Measurements from ENCODE around the gene MSLN. TPM values are rescaled to one million over a fixed set of nuclear protein-coding genes. Genes with fewer than 3 reads are reported as not detected.

Gene MSLN
- total RNA-seq, 4 donors from 2014 or later: 0.31 to 7.3 (median 0.49) TPM; not detected in 1

GRCh38 chr16:768428-768827, 7.9 kb downstream of the MSLN start:
- WGBS: 33% methylated on average over 4 of the region's 21 CpGs
- Histone ChIP-seq H3K4me3 (no peak overlapping the region), H3K27ac (no peak overlapping the region), H3K27me3 (peaks cover 52% of the 10 kb centered on the region), H3K4me1 (peaks cover 6% of the 10 kb centered on the region), H3K36me3 (no peaks in the 10 kb centered on the region), H3K9me3 (no peaks in the 10 kb centered on the region)
- DNase-seq (ENCODE audit: low spot score in 2 of 2): no peak
- TF ChIP-seq POLR2A (IDR thresholded peaks at IDR 0.05) (no peak), CTCF (IDR thresholded peaks at IDR 0.05) (no peak), EP300 (IDR thresholded peaks at IDR 0.05) (no peak)

- WGBS: 74% methylated on average over 3 of the region's 20 CpGs
Measured at GRCh38 chr16:769184-769784, 8.8 kb downstream of the MSLN start.

GRCh38 chr16:769934-770333, 9.4 kb downstream of the MSLN start:
- no peak for DNase-seq (ENCODE audit: low spot score in 2 of 2)
- TF ChIP-seq POLR2AphosphoS5 (IDR thresholded peaks at IDR 0.05): no peak
- no peak for TF ChIP-seq CTCF (IDR thresholded peaks at IDR 0.05)
- no peak for TF ChIP-seq EP300 (IDR thresholded peaks at IDR 0.05)
- TF ChIP-seq POLR2A (IDR thresholded peaks at IDR 0.05): no peak
- Histone ChIP-seq H3K27me3 (peaks cover 46% of the 10 kb centered on the region), H3K36me3 (no peaks in the 10 kb centered on the region), H3K27ac (no peak overlapping the region), H3K9me3 (no peaks in the 10 kb centered on the region), H3K4me3 (no peak overlapping the region), H3K4me1 (peaks cover 6% of the 10 kb centered on the region)
- 64% methylated on average over 13 of the region's 19 CpGs for WGBS

More at GRCh38 chr16:769184-769784, 8.8 kb downstream of the MSLN start:
- DNase-seq (ENCODE audit: low spot score in 2 of 2): no peak
- peaks cover 6% of the 10 kb centered on the region for H3K4me1 ChIP-seq
- no peak overlapping the region for H3K27ac ChIP-seq
- H3K27me3 ChIP-seq: peaks cover 46% of the 10 kb centered on the region
- no peak for TF ChIP-seq EP300 (IDR thresholded peaks at IDR 0.05)
- TF ChIP-seq POLR2AphosphoS5 (IDR thresholded peaks at IDR 0.05): no peak
- no peak for TF ChIP-seq CTCF (IDR thresholded peaks at IDR 0.05)
- no peak for TF ChIP-seq POLR2A (IDR thresholded peaks at IDR 0.05)
- H3K36me3 ChIP-seq: no peaks in the 10 kb centered on the region
- H3K4me3 ChIP-seq: no peak overlapping the region
- H3K9me3 ChIP-seq: no peaks in the 10 kb centered on the region

- Histone ChIP-seq H3K27ac (no peak overlapping the region), H3K36me3 (no peaks in the 10 kb centered on the region), H3K27me3 (peaks cover 46% of the 10 kb centered on the region), H3K4me1 (peaks cover 6% of the 10 kb centered on the region), H3K4me3 (no peak overlapping the region), H3K9me3 (no peaks in the 10 kb centered on the region)
- no peak for DNase-seq (ENCODE audit: low spot score in 2 of 2)
- TF ChIP-seq POLR2A (IDR thresholded peaks at IDR 0.05) (no peak), CTCF (IDR thresholded peaks at IDR 0.05) (no peak), POLR2AphosphoS5 (IDR thresholded peaks at IDR 0.05) (no peak), EP300 (IDR thresholded peaks at IDR 0.05) (no peak)
- 40% methylated on average over 1 of the region's 13 CpGs for WGBS
Measured at GRCh38 chr16:770411-770810, 9.9 kb downstream of the MSLN start.

GRCh38 chr16:772959-773358, 12.4 kb downstream of the MSLN start:
- 93% methylated on average over 11 of the region's 18 CpGs for whole genome bisulfite sequencing
- Histone ChIP-seq H3K4me3 (no peak overlapping the region), H3K36me3 (no peaks in the 10 kb centered on the region), H3K27me3 (peaks cover 57% of the 10 kb centered on the region), H3K27ac (no peak overlapping the region), H3K9me3 (no peaks in the 10 kb centered on the region), H3K4me1 (peaks cover 6% of the 10 kb centered on the region)
- no peak for DNase-seq (ENCODE audit: low spot score in 2 of 2)
- TF ChIP-seq CTCF (IDR thresholded peaks at IDR 0.05): no peak
- TF ChIP-seq EP300 (IDR thresholded peaks at IDR 0.05): no peak
- no peak for TF ChIP-seq POLR2AphosphoS5 (IDR thresholded peaks at IDR 0.05)
- TF ChIP-seq POLR2A (IDR thresholded peaks at IDR 0.05): no peak
